Gastrocnemius medialis (tissue), 4 donors: ENCODE results near the gene C19orf25. TPM values are rescaled to one million over a fixed set of nuclear protein-coding genes. Genes with fewer than 3 reads are reported as not detected.

Experiments used
- ATAC-seq, 2 donors: fragments of 150-250 bp; one replicate each; pipeline ENCODE4 v1.9.1; 2016
- DNase-seq, 2 donors: peaks; one replicate each; pipeline ENCODE4 v3.0.0-alpha.2; 2019
- H3K27ac ChIP-seq, 4 donors: fragments of 200-600 bp; sonication (generic); 1 replicate in 1 of 4; 2 replicates in 3 of 4; pipeline ENCODE4 v1.5.1; 2016 to 2018; ENCODE audit warnings: mild to moderate bottlenecking in 2 of 4, moderate library complexity in 1 of 4
- H3K27me3 ChIP-seq, 3 donors: fragments of 200-600 bp; sonication (generic) in 2 of 3; 1 replicate in 1 of 3; 2 replicates in 2 of 3; pipeline versions ENCODE4 v1.5.1 to v1.6.0; 2016 to 2019; ENCODE audit warnings: mild to moderate bottlenecking in 1 of 3, moderate library complexity in 1 of 3
- H3K36me3 ChIP-seq, 2 donors: fragments of 200-600 bp; sonication (generic) in 1 of 2; one replicate each; pipeline ENCODE4 v1.5.1; 2017 to 2018
- H3K4me1 ChIP-seq, 2 donors: fragments of 200-600 bp; sonication (generic) in 1 of 2; one replicate each; pipeline ENCODE4 v1.5.1; 2016 to 2017; ENCODE audit warnings: mild to moderate bottlenecking in 2 of 2
- H3K4me3 ChIP-seq, 4 donors: fragments of 200-600 bp; sonication (generic) in 3 of 4; 1 replicate in 1 of 4; 2 replicates in 3 of 4; pipeline ENCODE4 v1.5.1; 2016 to 2019; ENCODE audit warnings: mild to moderate bottlenecking in 2 of 4
- H3K9me3 ChIP-seq, 3 donors: fragments of 200-600 bp; sonication (generic) in 2 of 3; 1 replicate in 1 of 3; 2 replicates in 2 of 3; pipeline ENCODE4 v1.5.1; 2016 to 2019
- CTCF ChIP-seq, 5 experiments: fragments of 450-650 bp in 3 of 5; fragments of 200-600 bp in 2 of 5; sonication (generic) in 2 of 5; IDR thresholded peaks in 4 of 5; conservative IDR thresholded peaks in 1 of 5; 1 replicate in 4 of 5; 2 replicates in 1 of 5; pipeline ENCODE4 v1.5.1; 2016 to 2019; ENCODE audit warnings: antibody characterized with exemption in 5 of 5, mild to moderate bottlenecking in 3 of 5, moderate library complexity in 3 of 5
- POLR2A ChIP-seq, 2 donors: fragments of 450-650 bp; IDR thresholded peaks; one replicate each; pipeline ENCODE4 v1.6.1; 2017; ENCODE audit warnings: antibody characterized with exemption in 2 of 2, mild to moderate bottlenecking in 2 of 2, moderate library complexity in 2 of 2
- in situ Hi-C, 4 donors: fragments of 200-750 bp; cut with MboI; loops; one replicate each; pipeline versions ENCODE4 v1.15.0 to v1.8.0; 2017; ENCODE audit warnings: low sequenced_read_pairs in 4 of 4
- intact Hi-C: fragments of 100-400 bp; cut with DNase I; formaldehyde crosslinking; loops from one replicate; pipeline ENCODE4 v1.15.1; 2023; ENCODE audit warnings: low total_unique reads
- total RNA-seq, 4 donors: library from RNA; depleted of rRNA; stranded (reverse); fragments of >200 nt; gene quantifications; one replicate each; pipeline versions ENCODE4 v1.1.0 to v1.2.3, GENCODE V29; 2016

C19orf25 gene
- total RNA-seq, 4 donors from 2014 or later, result 18.7 to 25.7 (median 19.9) TPM

DNA sequence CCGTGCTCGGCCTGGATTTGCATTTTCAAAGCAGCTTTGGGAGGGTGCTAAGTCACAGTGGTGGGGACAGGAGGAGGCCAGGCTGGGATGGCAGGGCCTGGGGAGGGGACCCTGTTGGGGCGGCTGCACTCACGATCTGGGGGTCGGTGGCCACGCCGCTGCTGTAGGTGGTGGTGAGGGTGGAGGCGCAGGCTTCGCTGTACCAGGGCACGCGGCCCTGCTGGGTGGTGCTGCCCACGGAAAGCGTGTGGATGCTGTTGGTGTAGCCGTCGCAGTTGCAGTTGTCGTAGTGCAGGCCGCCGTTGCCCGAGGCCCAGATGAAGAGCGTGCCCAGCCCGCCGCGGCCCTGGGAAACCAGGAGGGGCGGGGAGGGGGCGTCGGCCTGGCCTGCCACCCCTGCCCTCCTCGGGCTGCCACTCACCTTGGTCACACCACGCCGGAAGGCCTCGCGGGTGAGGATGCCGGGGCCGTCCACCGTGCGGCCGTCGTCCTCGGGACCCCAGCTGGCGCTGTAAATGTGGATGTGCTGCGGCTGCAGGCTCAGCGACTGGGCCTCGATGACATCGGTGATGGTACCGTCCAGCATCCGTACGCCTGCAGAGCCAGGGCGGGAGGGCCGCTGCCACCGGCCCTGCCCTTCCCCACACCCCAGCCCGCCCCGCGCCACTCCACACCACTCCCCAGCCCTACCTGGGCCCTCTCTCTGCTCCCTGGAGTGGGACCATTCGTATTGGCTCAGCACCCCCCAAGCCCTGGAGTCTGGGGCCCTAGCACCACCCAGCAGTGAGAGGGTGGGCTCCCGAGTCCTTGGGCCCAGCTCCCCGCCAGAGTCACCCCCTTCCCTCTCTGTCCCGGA is 7.9 kb upstream of the C19orf25 start:
- TF ChIP-seq POLR2A (IDR thresholded peaks at IDR 0.05) (no peak), CTCF (IDR thresholded peaks at IDR 0.05 in 4 of 5, conservative IDR thresholded peaks at IDR 0.05 in 1 of 5) (no peak)
- Histone ChIP-seq H3K27ac (no peak overlapping the region), H3K27me3 (no peaks in the 10 kb centered on the region), H3K9me3 (no peaks in the 10 kb centered on the region), H3K36me3 (no peaks in the 10 kb centered on the region), H3K4me3 (no peak overlapping the region), H3K4me1 (peaks cover 5 to 9% of the 10 kb centered on the region in 2 donors)
- no peak for DNase-seq
- no peak for ATAC-seq
- intact Hi-C loops (no loop called here), in situ Hi-C loops (no loop called here)

- in situ Hi-C loops (no loop called here), intact Hi-C loops (no loop called here)
- H3K27ac ChIP-seq, result no peak overlapping the region
- H3K4me3 ChIP-seq, result no peak overlapping the region
- DNase-seq, result no peak
- TF ChIP-seq POLR2A (IDR thresholded peaks at IDR 0.05) (no peak), CTCF (IDR thresholded peaks at IDR 0.05 in 4 of 5, conservative IDR thresholded peaks at IDR 0.05 in 1 of 5) (no peak)
- no peak for ATAC-seq
- no peaks in the 10 kb centered on the region for H3K9me3 ChIP-seq
- peaks cover 0 to 4% of the 10 kb centered on the region in 2 donors for H3K4me1 ChIP-seq
- no peaks in the 10 kb centered on the region for H3K36me3 ChIP-seq
- H3K27me3 ChIP-seq, result no peaks in the 10 kb centered on the region
Measured at GRCh38 chr19:1483979-1484428, 5.0 kb upstream of the C19orf25 start.

- in situ Hi-C loops, result no loop called here
- Histone ChIP-seq H3K4me1 (peaks cover 3 to 8% of the 10 kb centered on the region in 2 donors), H3K4me3 (no peak overlapping the region), H3K27me3 (no peaks in the 10 kb centered on the region), H3K9me3 (no peaks in the 10 kb centered on the region), H3K36me3 (no peaks in the 10 kb centered on the region), H3K27ac (no peak overlapping the region)
- no peak for TF ChIP-seq CTCF (IDR thresholded peaks at IDR 0.05 in 4 of 5, conservative IDR thresholded peaks at IDR 0.05 in 1 of 5)
- no peak for TF ChIP-seq POLR2A (IDR thresholded peaks at IDR 0.05)
- no peak for ATAC-seq
- DNase-seq, result no peak
- intact Hi-C loops, result no loop called here
Measured at GRCh38 chr19:1483131-1483978, 4.3 kb upstream of the C19orf25 start.

- TF ChIP-seq CTCF (IDR thresholded peaks at IDR 0.05 in 4 of 5, conservative IDR thresholded peaks at IDR 0.05 in 1 of 5), result no peak
- no peak for TF ChIP-seq POLR2A (IDR thresholded peaks at IDR 0.05)
- no peaks in the 10 kb centered on the region for H3K9me3 ChIP-seq
- DNase-seq (no peak), ATAC-seq (no peak)
- no peaks in the 10 kb centered on the region for H3K36me3 ChIP-seq
- intact Hi-C loops (no loop called here), in situ Hi-C loops (no loop called here)
- H3K4me1 ChIP-seq, result peaks cover 9 to 16% of the 10 kb centered on the region in 2 donors
- no peak overlapping the region for H3K4me3 ChIP-seq
- no peak overlapping the region for H3K27ac ChIP-seq
- H3K27me3 ChIP-seq, result no peaks in the 10 kb centered on the region
Measured at GRCh38 chr19:1482361-1483130, 3.5 kb upstream of the C19orf25 start.
